ENCODE data around the gene ABTB2.
A peak's percentile ranks its signal among the peaks of the same experiment; 100 is the strongest.
"Not testable (repeated sequence)": the region's sequence is repeated elsewhere in the genome, so short reads cannot be mapped to it uniquely, and the experiment has no call there.

ABTB2 gene

GRCh38 chr11:34182921-34183685 is 174.7 kb downstream of the ABTB2 start:
- ATAC-seq, result peak in 1 of 2 donors; percentile 67

GRCh38 chr11:34182425-34182824 is 175.4 kb downstream of the ABTB2 start:
- ATAC-seq, result no peak

GRCh38 chr11:34181856-34182405 is 175.9 kb downstream of the ABTB2 start:
- no peak for ATAC-seq

GRCh38 chr11:34181251-34181650 is 176.6 kb downstream of the ABTB2 start:
- no peak for ATAC-seq

GRCh38 chr11:34180814-34181165 is 177.0 kb downstream of the ABTB2 start:
- not testable (repeated sequence) for ATAC-seq

GRCh38 chr11:34180040-34180813 is 177.6 kb downstream of the ABTB2 start:
- no peak for ATAC-seq

GRCh38 chr11:34179026-34179675 is 178.7 kb downstream of the ABTB2 start:
- ATAC-seq, result no peak

- no peak for ATAC-seq
Observed at GRCh38 chr11:34178209-34178821, 179.5 kb downstream of the ABTB2 start.

- no peak for ATAC-seq
Observed at GRCh38 chr11:34176751-34177209, 181.0 kb downstream of the ABTB2 start.

GRCh38 chr11:34175284-34176019 is 182.4 kb downstream of the ABTB2 start:
- peak in 1 of 2 donors; percentile 26 for ATAC-seq

GRCh38 chr11:34174412-34175041 is 183.3 kb downstream of the ABTB2 start:
- ATAC-seq, result peak; percentile 97

- no peak for ATAC-seq
Observed at GRCh38 chr11:34173050-34173449, 184.8 kb downstream of the ABTB2 start.

- no peak for ATAC-seq
Observed at GRCh38 chr11:34169686-34170085, 188.1 kb downstream of the ABTB2 start.

GRCh38 chr11:34168642-34169420 is 189.0 kb downstream of the ABTB2 start:
- ATAC-seq, result no peak

GRCh38 chr11:34167961-34168360 is 189.8 kb downstream of the ABTB2 start:
- no peak for ATAC-seq

- ATAC-seq, result no peak
Observed at GRCh38 chr11:34166806-34167740, 190.7 kb downstream of the ABTB2 start.

GRCh38 chr11:34165786-34166555 is 191.8 kb downstream of the ABTB2 start:
- no peak for ATAC-seq

- no peak for ATAC-seq
Observed at GRCh38 chr11:34165121-34165520, 192.7 kb downstream of the ABTB2 start.

- no peak for ATAC-seq
Observed at GRCh38 chr11:34162856-34163255, 195.0 kb downstream of the ABTB2 start.

Measured in activated CD4-positive, CD25-positive, alpha-beta regulatory T cell treated with anti-CD3 and anti-CD28 coated beads, Interleukin-2, amount 50 U/mL, for 24 hours (primary cell).